T47D (cell line): ENCODE results near the gene ZSCAN5A.
"Not testable (repeated sequence)": the region's sequence is repeated elsewhere in the genome, so short reads cannot be mapped to it uniquely, and the experiment has no call there.

Source experiments
- DNase-seq, 2 experiments: peaks; one replicate each; pipeline versions ENCODE4 v3.0.0 to v3.0.0-alpha.2; 2011 to 2012; ENCODE audit warnings: low read depth in 1 of 2, low spot score in 1 of 2
- JUND ChIP-seq: IDR thresholded peaks from 2 replicates; pipeline ENCODE4 v1.6.1; 2012; ENCODE audit warnings: low read depth
- in situ Hi-C: cut with HindIII; loops from 2 replicates; pipeline ENCODE4 v1.10.0; 2016; ENCODE audit warnings: low sequenced_read_pairs, low pct_unique_long_range_greater_than_20kb

ZSCAN5A gene

GRCh38 chr19:56252699-56253422, 61.8 kb downstream of the ZSCAN5A start:
- DNase-seq: peak; percentile 47 to 88
- TF ChIP-seq JUND: no peak
- in situ Hi-C loops: no loop called here

DNA sequence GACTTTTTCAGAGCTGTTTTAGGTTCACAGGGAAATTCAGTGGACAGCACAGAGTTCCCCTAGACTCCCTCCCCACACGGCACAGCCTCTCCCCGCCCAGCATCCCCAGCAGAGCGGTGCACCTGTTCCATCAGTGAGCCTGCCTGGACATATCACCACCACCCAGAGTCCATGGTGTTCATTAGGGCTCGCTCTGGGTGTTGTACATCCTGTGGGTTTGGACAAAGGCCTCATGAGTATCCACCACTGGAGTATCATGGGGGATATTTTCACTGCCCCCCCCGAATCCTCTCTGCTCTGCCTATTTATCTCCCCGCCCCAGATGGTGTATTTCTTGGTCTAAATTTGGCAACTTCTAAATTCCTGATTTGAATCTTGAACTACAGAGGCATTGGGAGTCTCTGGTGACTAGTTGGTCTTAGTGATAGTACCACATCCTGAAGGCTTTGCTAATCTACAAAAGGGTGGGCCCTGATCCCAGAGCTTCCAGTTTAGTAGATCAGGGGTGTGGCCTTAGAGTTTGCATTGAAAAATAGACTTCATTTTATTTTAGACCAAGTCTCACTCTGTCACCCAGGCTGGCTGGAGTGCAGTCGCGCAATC, 65.8 kb downstream of the ZSCAN5A start:
- in situ Hi-C loops, DNase-seq: not testable (repeated sequence)

DNA sequence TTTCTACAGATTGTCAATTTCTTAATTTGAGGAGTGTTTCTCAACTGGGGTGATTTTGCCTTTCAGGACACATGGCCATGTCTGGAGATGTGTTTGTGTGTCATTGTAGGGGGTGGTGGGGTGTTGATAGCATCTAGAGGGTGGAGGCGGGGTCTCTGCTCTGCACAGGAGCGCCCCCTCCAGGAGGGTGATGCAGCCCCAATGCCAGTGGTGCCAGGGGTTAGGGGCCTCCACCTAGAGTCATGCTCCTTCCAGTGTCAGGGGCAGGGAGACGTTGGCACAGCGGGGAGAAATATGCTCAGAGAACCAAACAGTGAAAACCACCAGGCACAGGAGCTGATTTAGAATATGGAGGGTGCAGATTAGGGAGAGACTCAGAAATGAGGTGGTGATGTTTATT, 68.9 kb downstream of the ZSCAN5A start:
- DNase-seq, in situ Hi-C loops: not testable (repeated sequence)

GRCh38 chr19:56245121-56245740, 69.4 kb downstream of the ZSCAN5A start:
- in situ Hi-C loops: no loop called here
- no peak for DNase-seq
- no peak for TF ChIP-seq JUND

DNA sequence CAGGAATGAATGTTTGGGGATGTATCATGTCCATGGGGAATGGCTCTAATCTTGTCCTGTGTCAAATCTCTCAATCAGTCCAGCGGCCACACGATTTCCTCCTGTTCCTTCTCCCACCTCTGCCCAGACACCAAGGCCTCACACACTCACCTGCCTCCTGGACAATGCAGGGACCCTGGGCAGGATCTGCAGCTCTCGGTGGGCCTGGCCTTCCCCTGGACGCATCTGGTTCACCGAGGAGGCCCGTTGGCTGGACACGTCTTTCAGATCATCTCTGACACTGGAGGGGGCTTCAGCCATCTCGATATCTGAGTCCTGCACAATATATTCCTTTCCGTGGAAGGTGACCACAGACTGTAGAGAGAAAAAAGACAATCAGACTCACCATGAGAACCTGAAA, 91.2 kb downstream of the ZSCAN5A start:
- no peak for TF ChIP-seq JUND
- DNase-seq: no peak
- in situ Hi-C loops: no loop called here

DNA sequence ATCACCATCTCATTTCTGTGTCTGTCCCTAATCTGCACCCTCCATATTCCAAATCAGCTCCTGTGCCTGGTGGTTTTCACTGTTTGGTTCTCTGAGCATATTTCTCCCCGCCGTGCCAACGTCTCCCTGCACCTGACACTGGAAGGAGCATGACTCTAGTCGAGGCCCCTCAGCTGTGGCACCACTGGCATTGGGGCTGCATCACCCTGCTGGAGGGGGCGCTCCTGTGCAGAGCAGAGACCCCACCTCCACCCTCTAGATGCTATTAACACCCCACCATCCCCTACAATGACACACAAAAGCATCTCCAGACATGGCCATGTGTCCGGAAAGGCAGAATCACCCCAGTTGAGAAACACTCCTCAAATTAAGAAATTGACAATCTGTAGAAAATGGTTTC, 91.7 kb downstream of the ZSCAN5A start:
- no peak for DNase-seq
- in situ Hi-C loops: no loop called here
- TF ChIP-seq JUND: no peak

DNA sequence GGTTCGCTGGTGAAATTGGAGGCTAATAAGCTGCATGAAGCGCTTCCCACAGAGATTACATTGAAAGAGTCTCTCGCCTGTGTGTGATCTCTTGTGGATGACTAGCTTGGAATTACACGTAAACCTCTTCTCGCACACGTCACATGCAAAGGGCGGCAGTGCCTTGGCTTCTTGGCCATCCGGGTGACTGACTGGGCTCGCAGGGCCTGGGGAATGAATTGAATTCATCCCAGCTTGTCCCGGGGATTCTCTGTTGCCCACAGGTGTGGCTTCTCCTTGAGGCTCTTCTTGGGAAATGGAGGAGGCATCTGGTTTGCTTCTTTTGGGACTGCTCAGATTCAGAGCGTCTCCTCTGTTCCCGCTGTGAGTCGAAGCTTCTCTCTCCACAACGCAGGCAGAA, 92.8 kb downstream of the ZSCAN5A start:
- in situ Hi-C loops: no loop called here
- no peak for DNase-seq
- no peak for TF ChIP-seq JUND

GRCh38 chr19:56221442-56221841, 93.2 kb downstream of the ZSCAN5A start:
- in situ Hi-C loops: not testable (repeated sequence)
- peak in 1 of 2 experiments; percentile 45 for DNase-seq

GRCh38 chr19:56218961-56219360, 95.7 kb downstream of the ZSCAN5A start:
- in situ Hi-C loops: no loop called here
- DNase-seq: no peak
- no peak for TF ChIP-seq JUND

- in situ Hi-C loops: no loop called here
- DNase-seq: no peak
- no peak for TF ChIP-seq JUND
These were observed 97.3 kb downstream of the ZSCAN5A start for GRCh38 chr19:56217039-56217949.

GRCh38 chr19:56211718-56212117, 102.9 kb downstream of the ZSCAN5A start:
- no peak for TF ChIP-seq JUND
- in situ Hi-C loops: no loop called here
- no peak for DNase-seq

DNA sequence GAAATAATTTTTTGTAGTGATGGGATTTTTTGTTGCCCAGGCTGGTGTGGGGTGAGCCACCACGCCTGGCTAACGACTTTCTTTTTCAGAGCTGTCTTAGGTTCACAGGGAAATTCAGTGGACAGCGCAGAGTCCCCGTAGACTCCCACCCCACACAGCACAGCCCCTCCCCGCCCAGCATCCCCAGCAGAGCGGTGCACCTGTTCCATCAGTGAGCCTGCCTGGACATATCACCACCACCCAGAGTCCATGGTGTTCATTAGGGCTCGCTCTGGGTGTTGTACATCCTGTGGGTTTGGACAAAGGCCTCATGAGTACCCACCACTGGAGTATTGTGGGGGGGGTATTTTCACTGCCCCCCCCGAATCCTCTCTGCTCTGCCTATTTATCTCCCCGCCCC, 104.6 kb downstream of the ZSCAN5A start:
- DNase-seq, in situ Hi-C loops: not testable (repeated sequence)

- TF ChIP-seq JUND: no peak
- in situ Hi-C loops: no loop called here
- DNase-seq: no peak
These were observed 105.5 kb downstream of the ZSCAN5A start for GRCh38 chr19:56209091-56209490.

DNA sequence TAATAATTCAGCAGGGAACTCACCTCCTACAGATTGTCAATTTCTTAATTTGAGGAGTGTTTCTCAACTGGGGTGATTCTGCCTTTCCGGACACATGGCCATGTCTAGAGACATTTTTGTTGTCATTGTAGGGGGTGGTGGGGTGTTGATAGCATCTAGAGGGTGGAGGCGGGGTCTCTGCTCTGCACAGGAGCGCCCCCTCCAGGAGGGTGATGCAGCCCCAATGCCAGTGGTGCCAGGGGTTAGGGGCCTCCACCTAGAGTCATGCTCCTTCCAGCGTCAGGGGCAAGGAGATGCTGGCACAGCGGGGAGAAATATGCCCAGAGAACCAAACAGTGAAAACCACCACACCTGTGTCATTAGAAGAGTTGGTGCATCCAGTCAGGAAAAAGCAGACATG, 107.1 kb downstream of the ZSCAN5A start:
- in situ Hi-C loops: not testable (repeated sequence)

More for the DNA sequence above, 107.1 kb downstream of the ZSCAN5A start:
- DNase-seq: not testable (repeated sequence)
